Effector CD8-positive, alpha-beta T cell (primary cell): ENCODE measurements around the gene SDF4.
"Not testable (repeated sequence)": the region's sequence is repeated elsewhere in the genome, so short reads cannot be mapped to it uniquely, and the experiment has no call there.

Experiments
- DNase-seq: peaks from one replicate; lab custom pipeline; 2025; lab: John Stamatoyannopoulos, UW

Gene SDF4

GRCh38 chr1:1178794-1179331 is 52.9 kb downstream of the SDF4 start:
- no peak for DNase-seq

GRCh38 chr1:1177452-1178206 is 54.2 kb downstream of the SDF4 start:
- no peak for DNase-seq

- DNase-seq, result no peak
Measured at GRCh38 chr1:1176931-1177330, 54.9 kb downstream of the SDF4 start.

GRCh38 chr1:1176063-1176761 is 55.6 kb downstream of the SDF4 start:
- DNase-seq, result not testable (repeated sequence)

GRCh38 chr1:1175221-1176062 is 56.4 kb downstream of the SDF4 start:
- DNase-seq, result no peak

- no peak for DNase-seq
Measured at GRCh38 chr1:1173793-1174415, 57.9 kb downstream of the SDF4 start, which contains the start of gene TTLL10. TTLL10 (plus strand) TSS chr1:1173880; CDS start chr1:1179216, 5,336 bp downstream.

- no peak for DNase-seq
Measured at GRCh38 chr1:1173061-1173792, 58.6 kb downstream of the SDF4 start.

- no peak for DNase-seq
Measured at GRCh38 chr1:1171546-1172340, 60.1 kb downstream of the SDF4 start.

- DNase-seq, result no peak
Measured at GRCh38 chr1:1171161-1171545, 60.6 kb downstream of the SDF4 start.

- DNase-seq, result no peak
Measured at GRCh38 chr1:1170215-1171091, 61.3 kb downstream of the SDF4 start.

GRCh38 chr1:1169429-1170214 is 62.2 kb downstream of the SDF4 start:
- no peak for DNase-seq

GRCh38 chr1:1168451-1169411 is 63.1 kb downstream of the SDF4 start:
- no peak for DNase-seq

- no peak for DNase-seq
Measured at GRCh38 chr1:1167841-1168450, 63.9 kb downstream of the SDF4 start.

- DNase-seq, result no peak
Measured at GRCh38 chr1:1167398-1167821, 64.4 kb downstream of the SDF4 start.
